GM21529 (cell line): ENCODE results near the gene KRIT1.
"Not testable (repeated sequence)": the region's sequence is repeated elsewhere in the genome, so short reads cannot be mapped to it uniquely, and the experiment has no call there.

Source experiments
- ATAC-seq: cut with Tn5 transposase; IDR thresholded peaks from one replicate; pipeline ENCODE4 v1.9.1; 2021; ENCODE audit not compliant: unreplicated experiment

KRIT1 gene

DNA sequence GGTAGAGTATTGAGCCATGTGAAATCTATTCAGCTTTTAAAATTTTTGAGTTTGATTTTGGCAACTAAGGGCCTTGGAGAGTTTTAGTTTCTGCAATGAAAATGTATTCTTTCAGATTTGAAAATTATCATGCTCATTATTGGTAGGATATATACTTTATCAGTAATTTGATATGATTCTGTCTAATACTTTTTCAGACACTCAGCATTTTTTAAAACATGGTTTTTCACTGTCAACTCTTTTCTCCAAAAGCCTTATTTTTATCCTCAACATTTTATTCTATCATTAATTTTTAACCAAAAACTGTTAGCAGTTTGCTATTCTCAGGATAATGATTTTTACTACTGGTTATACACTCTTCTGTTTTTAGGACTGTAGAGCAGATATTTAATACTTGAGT lies 4.9 kb upstream of the KRIT1 start:
- no peak for ATAC-seq

DNA sequence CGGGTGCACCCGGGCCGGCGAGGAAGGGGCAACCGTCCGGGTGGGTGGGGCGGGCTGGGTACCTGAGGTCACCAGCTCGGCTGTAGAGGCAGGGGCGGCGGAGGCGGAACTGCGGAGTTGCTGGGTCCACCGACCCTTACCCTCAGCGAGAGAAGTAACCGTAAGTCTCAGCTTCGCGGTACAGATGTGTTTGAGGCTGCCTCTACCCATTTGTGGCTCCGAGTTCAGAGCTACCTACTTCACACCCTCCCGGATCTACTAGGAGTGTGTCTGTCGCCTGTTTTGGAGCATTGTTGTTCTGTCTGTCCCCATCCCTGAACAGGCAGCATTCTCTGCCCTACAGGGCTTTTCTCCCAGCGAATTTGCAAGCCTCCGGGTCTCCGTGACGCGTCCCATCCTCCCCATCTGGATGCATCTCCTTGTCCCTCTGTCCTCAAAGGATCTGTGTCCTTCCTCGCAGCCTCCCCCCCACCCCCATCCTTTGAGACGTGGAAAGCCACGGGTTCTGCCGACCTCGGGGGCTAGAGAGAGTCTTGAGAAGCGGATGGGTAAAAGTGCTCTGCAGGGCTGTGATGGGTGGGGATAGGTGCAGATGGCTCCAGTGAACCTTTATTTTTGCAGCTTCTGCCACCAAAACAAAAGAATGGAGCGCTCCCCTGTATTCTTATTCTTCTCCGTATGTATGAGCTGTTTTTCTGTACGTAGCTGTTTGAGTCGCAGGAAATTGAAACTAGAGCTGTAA lies 817 bp upstream of the KRIT1 start:
- ATAC-seq: peak; percentile 28

- ATAC-seq: peak; percentile 2
Measured at GRCh38 chr7:92244808-92245486, 767 bp downstream of the KRIT1 start.

GRCh38 chr7:92242972-92243371 lies 2.7 kb downstream of the KRIT1 start:
- ATAC-seq: no peak

GRCh38 chr7:92230547-92230946 lies 15.2 kb downstream of the KRIT1 start:
- no peak for ATAC-seq

DNA sequence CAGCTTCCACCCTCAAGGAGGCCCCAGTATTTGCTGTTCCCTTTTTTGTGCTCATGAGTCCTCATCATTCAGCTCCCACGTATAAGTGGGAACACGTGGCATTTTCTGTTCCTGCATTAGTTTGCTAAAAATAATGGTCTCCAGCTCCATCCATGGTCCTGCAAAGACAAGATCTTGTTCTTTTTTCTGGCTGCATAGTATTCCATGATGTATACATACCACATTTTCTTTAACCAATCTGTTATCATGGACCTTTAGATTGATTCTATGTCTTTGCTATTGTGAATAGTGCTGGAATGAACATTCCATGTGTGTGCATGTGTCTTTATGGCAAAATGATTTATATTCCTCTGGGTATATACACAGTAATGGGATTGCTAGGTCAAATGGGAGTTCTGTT lies 17.0 kb downstream of the KRIT1 start:
- no peak for ATAC-seq

GRCh38 chr7:92228100-92228499 lies 17.6 kb downstream of the KRIT1 start:
- ATAC-seq: no peak

DNA sequence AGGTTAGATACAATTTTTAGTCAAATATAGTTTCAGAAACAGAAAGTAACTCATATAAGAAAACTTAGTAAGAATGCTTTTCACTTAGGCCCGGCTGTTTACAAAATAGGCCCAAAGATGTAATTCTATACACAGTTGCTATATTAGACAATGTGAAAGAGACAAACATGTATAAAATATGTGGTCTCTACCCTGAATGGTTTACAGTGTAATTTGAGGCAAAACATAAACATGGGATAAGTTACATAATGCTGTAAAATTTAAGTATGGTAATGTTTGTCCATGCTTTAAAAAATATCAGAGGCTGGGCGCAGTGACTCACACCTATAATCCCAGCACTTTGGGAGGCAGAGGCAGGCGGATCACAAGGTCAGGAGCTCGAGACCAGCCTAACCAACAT lies 18.7 kb downstream of the KRIT1 start:
- no peak for ATAC-seq

DNA sequence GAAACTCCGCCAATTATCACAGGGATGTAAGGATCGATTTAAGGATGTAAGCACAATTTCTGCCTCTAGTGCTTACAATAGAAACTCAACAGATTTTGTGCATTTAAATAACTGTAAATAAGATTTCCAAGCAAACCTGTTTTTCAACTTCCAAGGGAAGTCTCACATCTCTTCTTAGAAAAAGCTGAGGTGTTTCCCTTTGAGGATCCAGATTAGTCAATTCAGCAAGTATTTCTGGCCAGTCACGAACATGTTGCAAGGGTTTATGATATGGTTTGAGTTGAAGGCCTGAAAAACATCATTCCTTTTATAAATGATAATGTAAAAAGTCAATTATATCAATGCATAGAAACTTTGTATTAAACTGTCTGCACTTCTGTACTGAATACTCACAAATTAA lies 23.9 kb downstream of the KRIT1 start:
- ATAC-seq: no peak

- ATAC-seq: no peak
Measured at GRCh38 chr7:92206672-92207071, 39.0 kb downstream of the KRIT1 start.

DNA sequence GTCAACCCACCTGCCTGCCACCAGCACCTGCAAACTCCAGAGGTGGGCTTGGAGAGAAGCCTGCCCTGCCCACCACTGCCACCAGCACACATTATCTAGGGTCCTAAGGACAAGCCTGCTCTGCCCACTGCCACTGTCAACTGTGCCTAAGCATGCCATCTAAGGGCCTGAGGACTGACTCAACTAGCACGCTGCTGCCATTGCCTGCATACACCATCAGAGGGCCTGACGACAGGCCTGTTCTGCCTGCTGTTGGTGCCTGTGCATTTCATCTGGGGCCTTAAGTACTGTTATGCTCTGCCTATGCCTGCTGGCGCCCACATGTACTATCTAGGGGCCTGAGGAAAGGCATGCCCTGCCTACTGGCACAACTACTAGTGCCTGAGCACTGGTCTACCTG lies 39.7 kb downstream of the KRIT1 start:
- ATAC-seq: no peak

DNA sequence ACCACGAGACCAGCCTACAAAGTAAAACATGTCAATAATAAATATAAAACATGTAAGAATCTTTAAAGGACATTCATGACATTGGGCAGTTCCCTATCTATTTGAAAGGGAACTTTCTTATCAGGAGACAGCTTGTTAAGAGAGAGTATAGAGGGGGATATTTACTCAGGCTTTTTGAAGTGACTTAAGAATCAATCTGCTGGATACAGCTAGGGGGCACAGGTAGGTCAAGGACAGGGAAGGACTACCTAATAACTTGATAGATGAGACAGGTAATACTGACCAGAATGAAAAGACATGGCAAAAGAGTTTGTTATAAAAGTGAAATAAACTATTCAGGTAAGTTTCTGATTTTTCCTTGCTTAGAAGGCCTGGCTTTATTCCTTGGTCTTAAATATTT lies 44.9 kb downstream of the KRIT1 start:
- no peak for ATAC-seq

- ATAC-seq: no peak
Measured at GRCh38 chr7:92192326-92192725, 53.4 kb downstream of the KRIT1 start.

DNA sequence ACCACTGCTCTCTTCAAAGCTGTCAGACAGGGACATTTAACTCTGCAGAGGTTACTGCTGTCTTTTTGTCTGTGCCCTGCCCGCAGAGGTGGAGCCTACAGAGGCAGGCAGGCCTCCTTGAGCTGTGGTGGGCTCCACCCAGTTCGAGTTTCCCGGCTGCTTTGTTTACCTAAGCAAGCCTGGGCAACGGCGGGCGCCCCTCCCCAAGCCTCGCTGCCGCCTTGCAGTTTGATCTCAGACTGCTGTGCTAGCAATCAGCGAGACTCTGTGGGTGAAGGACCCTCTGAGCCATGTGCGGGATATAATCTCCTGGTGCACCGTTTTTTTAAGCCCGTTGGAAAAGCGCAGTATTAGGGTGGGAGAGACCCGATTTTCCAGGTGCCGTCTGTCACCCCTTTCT lies 56.5 kb downstream of the KRIT1 start:
- not testable (repeated sequence) for ATAC-seq

- not testable (repeated sequence) for ATAC-seq
Measured at GRCh38 chr7:92184294-92184693, 61.4 kb downstream of the KRIT1 start.

DNA sequence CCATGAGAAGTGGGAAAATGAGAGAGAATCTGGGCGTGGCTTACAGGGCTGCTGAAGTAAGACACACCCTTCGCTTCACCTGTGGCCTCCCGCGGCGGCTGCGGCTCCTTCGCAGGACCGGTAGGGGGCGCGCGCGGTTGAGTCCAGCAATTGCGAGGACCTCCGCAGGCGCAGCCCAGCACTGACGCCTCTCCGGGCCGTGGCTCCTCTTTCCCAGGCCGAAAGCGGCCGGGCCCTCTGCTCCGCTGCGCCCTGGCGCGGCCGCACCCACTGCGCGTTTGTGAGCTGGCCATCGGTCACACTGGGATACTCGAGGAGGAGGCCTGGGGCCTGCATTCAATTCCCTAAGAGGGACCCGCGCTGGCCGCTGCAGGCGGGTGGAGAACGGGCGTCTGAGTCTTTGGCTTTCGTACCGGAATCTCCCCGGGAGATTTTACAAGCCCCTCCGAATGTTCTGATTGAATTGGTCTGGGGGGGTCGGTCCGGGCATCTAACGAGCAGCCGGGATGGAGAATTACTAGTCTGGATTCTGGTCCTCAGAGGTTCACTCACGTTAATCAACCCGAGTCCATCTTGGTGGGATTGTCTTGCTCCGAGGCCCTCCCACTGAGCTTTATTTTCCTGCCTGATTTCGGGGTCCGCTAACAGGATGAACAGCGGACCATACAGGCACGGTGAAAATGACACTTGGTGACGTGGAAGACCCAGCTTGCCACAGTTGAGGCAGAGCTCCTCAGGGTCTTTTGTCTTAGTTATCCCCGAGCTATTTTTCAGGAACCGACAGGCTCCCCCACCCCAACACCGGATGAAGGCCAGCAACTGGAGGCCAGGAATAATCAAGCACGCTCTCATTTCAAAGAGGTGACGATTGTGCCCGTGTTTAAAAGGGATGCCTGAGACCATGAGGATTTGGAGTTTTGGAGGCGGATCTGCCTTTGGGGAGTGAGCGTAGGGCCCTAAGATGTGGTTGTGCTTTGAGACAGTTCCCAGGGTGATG lies 66.5 kb downstream of the KRIT1 start, which contains the start of gene LRRD1:
LRRD1 (minus strand) TSS at position 215 of the 997 bp plus-strand sequence. CDS start 13,940 bp downstream, outside the sequence.
- peak; percentile 100 for ATAC-seq

DNA sequence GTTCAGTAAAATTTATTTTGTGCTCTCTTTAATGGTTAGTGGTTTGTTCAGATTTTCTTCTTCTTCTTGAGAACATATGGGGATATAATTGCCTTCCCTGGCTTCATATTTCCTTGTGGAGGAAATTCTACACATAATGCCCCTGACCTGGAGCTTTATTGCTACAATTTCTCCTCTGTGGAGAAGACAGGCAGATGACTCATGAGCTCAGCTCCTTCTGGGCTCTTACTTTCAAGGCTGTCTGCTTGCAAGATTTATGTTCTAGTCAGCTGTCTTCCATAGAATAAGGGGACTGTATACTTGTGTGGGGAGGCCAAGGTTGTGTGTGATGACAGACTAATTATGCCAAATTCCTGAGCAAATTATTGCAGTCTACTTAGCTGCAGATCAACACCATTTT lies 68.4 kb downstream of the KRIT1 start:
- no peak for ATAC-seq

- ATAC-seq: not testable (repeated sequence)
Measured at GRCh38 chr7:92169529-92169928, 76.2 kb downstream of the KRIT1 start.

DNA sequence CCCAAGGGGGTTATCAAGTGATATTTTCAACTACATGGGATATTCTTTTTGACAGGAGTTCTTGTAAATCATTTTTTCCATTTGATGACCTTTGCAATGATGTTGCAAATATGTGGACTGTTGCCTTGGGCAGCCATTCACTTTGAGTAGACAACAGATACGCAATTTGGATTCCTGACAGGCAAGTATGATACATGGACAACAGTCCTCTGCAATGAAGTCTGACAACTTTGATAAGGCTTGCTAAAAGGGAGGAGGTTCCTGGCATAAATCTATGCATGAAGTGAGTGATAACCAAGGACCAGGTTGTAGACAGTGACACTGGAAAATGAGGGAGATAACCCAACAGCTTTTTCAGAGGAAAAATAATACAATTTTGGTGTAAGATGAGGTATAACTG lies 84.4 kb downstream of the KRIT1 start:
- ATAC-seq: no peak

DNA sequence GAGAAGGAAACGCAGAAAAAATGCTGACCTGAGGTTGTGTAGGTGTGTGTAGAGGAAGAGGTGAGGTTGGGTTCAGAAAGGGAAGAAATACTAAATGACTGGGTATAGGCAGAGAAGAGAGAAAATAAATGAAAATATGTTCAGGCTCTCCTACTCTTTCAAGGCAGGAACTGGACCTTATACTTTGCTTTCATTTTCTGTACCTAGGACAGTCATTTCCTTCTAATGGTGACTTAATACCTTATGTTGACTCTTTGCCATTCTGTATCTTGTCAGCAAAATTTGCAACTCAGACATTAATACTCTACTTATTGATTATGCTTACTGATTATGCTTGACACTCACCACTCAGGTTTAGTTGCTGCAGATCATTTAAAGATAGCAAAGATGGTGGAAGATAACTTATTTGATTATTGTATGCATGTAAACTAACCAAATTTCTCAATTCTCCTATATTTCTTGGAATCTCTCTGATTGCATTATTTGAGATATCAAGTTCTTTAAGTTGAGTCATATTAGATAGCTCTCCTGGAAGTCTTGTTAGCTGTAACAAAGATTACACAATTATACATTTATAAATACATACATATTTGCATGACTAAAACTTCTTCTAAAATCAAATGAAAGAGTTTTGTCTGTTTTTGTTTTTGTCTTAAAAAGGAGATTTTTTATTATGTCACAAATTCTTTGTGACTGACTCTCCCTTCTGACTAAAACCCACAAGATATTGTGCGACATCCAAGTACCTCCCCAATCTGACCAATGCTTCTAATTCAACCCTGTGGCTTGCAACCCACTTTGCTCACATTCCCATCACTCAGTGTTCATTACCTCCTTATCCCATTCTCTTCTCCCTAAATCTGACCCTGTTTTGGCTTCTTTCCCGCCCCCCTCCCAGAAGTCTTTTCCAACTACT lies 86.8 kb downstream of the KRIT1 start:
- ATAC-seq: peak; percentile 86
